Body of pancreas (tissue), 4 donors: ENCODE data around the gene PDLIM7.

Experiments used
- CTCF ChIP-seq, 7 experiments: fragments of 450-650 bp in 4 of 7; fragments of 200-600 bp in 3 of 7; sonication (generic) in 3 of 7; IDR thresholded peaks; one replicate each; pipeline ENCODE4 v1.5.1; 2016 to 2019; ENCODE audit warnings: antibody characterized with exemption in 7 of 7
- POLR2A ChIP-seq, 3 donors: fragments of 450-650 bp; IDR thresholded peaks; one replicate each; pipeline ENCODE4 v1.6.1; 2016; ENCODE audit warnings: antibody characterized with exemption in 3 of 3, mild to moderate bottlenecking in 2 of 3

- TF ChIP-seq CTCF (IDR thresholded peaks at IDR 0.05) (no peak), POLR2A (IDR thresholded peaks at IDR 0.05) (no peak)
Measured at GRCh38 chr5:177499842-177500241, 2.4 kb upstream of the PDLIM7 start.
